MM.1S (cell line): ENCODE results near the gene IQSEC1.

Source experiments
- DNase-seq: peaks from one replicate; pipeline ENCODE4 v3.0.0-alpha.2; 2015
- H2AFZ ChIP-seq: fragments of 300-600 bp; sonication (generic); 2 replicates; pipeline ENCODE4 v1.6.0; 2016; ENCODE audit warnings: antibody characterized with exemption, low read length
- H3F3A ChIP-seq: fragments of 300-600 bp; sonication (generic); 2 replicates; pipeline ENCODE4 v1.6.1; 2016; ENCODE audit warnings: mild to moderate bottlenecking, antibody characterized with exemption, low read length, moderate library complexity, mixed read lengths; ENCODE audit not compliant: insufficient read depth
- H3K27ac ChIP-seq: fragments of 300-600 bp; sonication (generic); 2 replicates; pipeline ENCODE4 v1.5.1; 2016; ENCODE audit warnings: mild to moderate bottlenecking, low read length
- H3K27me3 ChIP-seq: fragments of 300-600 bp; sonication (generic); replicated peaks from 2 replicates; pipeline ENCODE4 v1.6.0; 2016; ENCODE audit warnings: low read length; ENCODE audit not compliant: insufficient read depth
- H3K36me3 ChIP-seq: fragments of 300-600 bp; sonication (generic); replicated peaks from 2 replicates; pipeline ENCODE4 v1.6.1; 2016; ENCODE audit warnings: mild to moderate bottlenecking, low read length, mixed read lengths; ENCODE audit not compliant: insufficient read depth
- H3K4me1 ChIP-seq: fragments of 300-600 bp; sonication (generic); 2 replicates; pipeline ENCODE4 v1.6.1; 2016; ENCODE audit warnings: low read length, mixed read lengths
- H3K4me2 ChIP-seq: fragments of 300-600 bp; sonication (generic); 2 replicates; pipeline ENCODE4 v1.6.0; 2016; ENCODE audit warnings: low read depth, low read length
- H3K4me3 ChIP-seq: fragments of 300-600 bp; sonication (generic); 2 replicates; pipeline ENCODE4 v1.5.1; 2016; ENCODE audit warnings: low read length, mixed read lengths
- H3K79me2 ChIP-seq: fragments of 300-600 bp; sonication (generic); 2 replicates; pipeline ENCODE4 v1.6.1; 2016; ENCODE audit warnings: mixed run types, low read length, mixed read lengths
- H3K9ac ChIP-seq: fragments of 300-600 bp; sonication (generic); 2 replicates; pipeline ENCODE4 v1.6.1; 2016; ENCODE audit warnings: low read length, mixed read lengths
- H3K9me2 ChIP-seq: fragments of 300-600 bp; sonication (generic); replicated peaks from 2 replicates; pipeline ENCODE4 v1.6.1; 2016; ENCODE audit warnings: mild to moderate bottlenecking, low read length, mixed read lengths; ENCODE audit not compliant: insufficient read depth
- H3K9me3 ChIP-seq: fragments of 300-600 bp; sonication (generic); replicated peaks from 2 replicates; pipeline ENCODE4 v1.6.1; 2016; ENCODE audit warnings: mild to moderate bottlenecking, low read length, mixed read lengths; ENCODE audit not compliant: insufficient read depth
- H4K20me1 ChIP-seq: fragments of 300-600 bp; sonication (generic); 2 replicates; pipeline ENCODE4 v1.6.1; 2016; ENCODE audit warnings: mild to moderate bottlenecking, low read length, moderate library complexity, mixed read lengths; ENCODE audit not compliant: insufficient read depth
- CTCF ChIP-seq: fragments of 300-600 bp; sonication (generic); IDR thresholded peaks from 2 replicates; pipeline ENCODE4 v1.5.1; 2016; ENCODE audit warnings: antibody characterized with exemption, low read length, mixed read lengths
- EZH2 ChIP-seq: fragments of 300-600 bp; sonication (generic); optimal IDR thresholded peaks from 2 replicates; pipeline ENCODE3; 2017; ENCODE audit warnings: low read depth, mild to moderate bottlenecking, antibody characterized with exemption, low read length, mixed read lengths
- EZH2phosphoT487 ChIP-seq: fragments of 300-600 bp; sonication (generic); IDR thresholded peaks from 2 replicates; pipeline ENCODE4 v1.6.1; 2018; ENCODE audit warnings: antibody characterized with exemption, low read length

IQSEC1 gene

GRCh38 chr3:13081603-13082360 is 8.6 kb upstream of the IQSEC1 start:
- Histone ChIP-seq H3K27ac (no peak overlapping the region), H2AFZ (no peak overlapping the region), H3K4me3 (no peak overlapping the region), H3K4me2 (no peak overlapping the region), H3K9ac (no peak overlapping the region), H4K20me1 (no peaks in the 10 kb centered on the region), H3K9me3 (no peaks in the 10 kb centered on the region), H3K79me2 (no peaks in the 10 kb centered on the region), H3K27me3 (no peaks in the 10 kb centered on the region), H3K4me1 (no peaks in the 10 kb centered on the region), H3K36me3 (no peaks in the 10 kb centered on the region), H3F3A (no peaks in the 10 kb centered on the region), H3K9me2 (no peaks in the 10 kb centered on the region)
- no peak for DNase-seq
- TF ChIP-seq EZH2phosphoT487 (no peak), EZH2 (no peak), CTCF (no peak)

- H4K20me1 ChIP-seq = no peaks in the 10 kb centered on the region
- H3K36me3 ChIP-seq = no peaks in the 10 kb centered on the region
- no peak overlapping the region for H3K4me2 ChIP-seq
- H3K9me3 ChIP-seq = no peaks in the 10 kb centered on the region
- no peaks in the 10 kb centered on the region for H3F3A ChIP-seq
- no peaks in the 10 kb centered on the region for H3K27me3 ChIP-seq
- H3K4me1 ChIP-seq = no peaks in the 10 kb centered on the region
- DNase-seq = no peak
- TF ChIP-seq EZH2 (no peak), CTCF (no peak), EZH2phosphoT487 (no peak)
- no peak overlapping the region for H2AFZ ChIP-seq
- no peak overlapping the region for H3K27ac ChIP-seq
- no peaks in the 10 kb centered on the region for H3K9me2 ChIP-seq
- H3K4me3 ChIP-seq = no peak overlapping the region
- no peak overlapping the region for H3K9ac ChIP-seq
- H3K79me2 ChIP-seq = no peaks in the 10 kb centered on the region
Observed at GRCh38 chr3:13080591-13080990, 7.4 kb upstream of the IQSEC1 start.

- no peak overlapping the region for H3K27ac ChIP-seq
- no peak for DNase-seq
- H2AFZ ChIP-seq = no peak overlapping the region
- H3K9ac ChIP-seq = no peak overlapping the region
- H4K20me1 ChIP-seq = no peaks in the 10 kb centered on the region
- TF ChIP-seq EZH2phosphoT487 = no peak
- TF ChIP-seq CTCF = no peak
- no peak for TF ChIP-seq EZH2
- no peaks in the 10 kb centered on the region for H3K4me1 ChIP-seq
- H3K4me2 ChIP-seq = no peak overlapping the region
- H3K27me3 ChIP-seq = no peaks in the 10 kb centered on the region
- H3K4me3 ChIP-seq = no peak overlapping the region
- H3K9me2 ChIP-seq = no peaks in the 10 kb centered on the region
- no peaks in the 10 kb centered on the region for H3K9me3 ChIP-seq
- no peaks in the 10 kb centered on the region for H3K79me2 ChIP-seq
- no peaks in the 10 kb centered on the region for H3K36me3 ChIP-seq
- H3F3A ChIP-seq = no peaks in the 10 kb centered on the region
Observed at GRCh38 chr3:13080026-13080425, 6.8 kb upstream of the IQSEC1 start.
